Activated B cell treated with CpG ODN at 0.5 μM for 24 hours (primary cell): ENCODE results near the gene ZNF134. TPM values are rescaled to one million over a fixed set of nuclear protein-coding genes. Genes with fewer than 3 reads are reported as not detected.

ENCODE experiments used
- ATAC-seq: fragments of 200-7000 bp; cut with Tn5 transposase; one replicate; pipeline ENCODE4 v1.10.0; 2021; ENCODE audit warnings: low read depth, mild to moderate bottlenecking, moderate library complexity
- CTCF ChIA-PET: fragments of 350-600 bp; sonication (Branson Sonifier 250); formaldehyde crosslinking; loops from one replicate; lab custom pipeline; 2021; ENCODE audit warnings: antibody characterized with exemption; lab: Charles Lee
- POLR2A ChIA-PET: fragments of 350-600 bp; sonication (Branson Sonifier 250); formaldehyde crosslinking; loops from one replicate; lab custom pipeline; 2021; ENCODE audit warnings: antibody characterized with exemption; lab: Charles Lee
- DNase-seq: peaks from one replicate; pipeline ENCODE4 v3.0.0; 2022
- H3K27ac Mint-ChIP-seq: one replicate; pipeline ENCODE4 v1.8.0; 2020; ENCODE audit warnings: mixed read lengths
- H3K27me3 Mint-ChIP-seq: one replicate; pipeline ENCODE4 v1.8.0; 2021; ENCODE audit warnings: mixed read lengths
- H3K36me3 Mint-ChIP-seq: one replicate; pipeline ENCODE4 v1.8.0; 2021; ENCODE audit warnings: low read depth, mixed read lengths
- H3K4me1 Mint-ChIP-seq: one replicate; pipeline ENCODE4 v1.8.0; 2021; ENCODE audit warnings: mixed read lengths
- H3K4me3 Mint-ChIP-seq: one replicate; pipeline ENCODE4 v1.8.0; 2020; ENCODE audit warnings: mild to moderate bottlenecking, mixed read lengths
- H3K9me3 Mint-ChIP-seq: one replicate; pipeline ENCODE4 v1.8.0; 2020; ENCODE audit warnings: mixed read lengths
- CTCF ChIP-seq: fragments of 200-600 bp; IDR thresholded peaks from one replicate; pipeline ENCODE4 v1.8.0; 2022; ENCODE audit warnings: antibody characterized with exemption, mild to moderate bottlenecking
- intact Hi-C: fragments of 100-400 bp; cut with micrococcal nuclease; formaldehyde crosslinking; loops from one replicate; pipeline ENCODE4 v1.15.1; 2024
- total RNA-seq: library from RNA; stranded (reverse); gene quantifications from 2 replicates; pipeline ENCODE4 v1.2.3, GENCODE V29; 2022

ZNF134 gene
- total RNA-seq, 1 donor from 2014 or later: 38.4 TPM

GRCh38 chr19:57615346-57615745 lies 1.3 kb downstream of the ZNF134 start:
- no peak for TF ChIP-seq CTCF
- intact Hi-C loops: no loop called here
- H3K27me3 Mint-ChIP-seq: no peaks in the 10 kb centered on the region
- DNase-seq (no peak), ATAC-seq (no peak)
- CTCF ChIA-PET: no interaction called here
- peak overlapping the region; percentile 93 for H3K4me3 Mint-ChIP-seq
- H3K9me3 Mint-ChIP-seq: peaks cover 48% of the 10 kb centered on the region
- peak overlapping the region; percentile 66 for H3K27ac Mint-ChIP-seq
- POLR2A ChIA-PET: interaction anchor here (0.6 to 2.0 kb wide), 2 partner anchors 18 to 566 kb away, joined by 4 to 20 read pairs; partner anchors contain the start of gene ZNF211
- H3K36me3 Mint-ChIP-seq: peaks cover 62% of the 10 kb centered on the region
- H3K4me1 Mint-ChIP-seq: peaks cover 39% of the 10 kb centered on the region

- intact Hi-C loops: no loop called here
- TF ChIP-seq CTCF: no peak
- CTCF ChIA-PET: no interaction called here
- Mint-ChIP-seq H3K4me1 (peaks cover 23% of the 10 kb centered on the region), H3K4me3 (no peak overlapping the region), H3K36me3 (peaks cover 93% of the 10 kb centered on the region), H3K27ac (no peak overlapping the region), H3K9me3 (peaks cover 56% of the 10 kb centered on the region), H3K27me3 (no peaks in the 10 kb centered on the region)
- POLR2A ChIA-PET: no interaction called here
- ATAC-seq (no peak), DNase-seq (no peak)
Observed at GRCh38 chr19:57620673-57621348, 6.8 kb downstream of the ZNF134 start.

GRCh38 chr19:57623091-57623490 lies 9.0 kb downstream of the ZNF134 start:
- H3K4me1 Mint-ChIP-seq: peaks cover 8% of the 10 kb centered on the region
- no peak overlapping the region for H3K4me3 Mint-ChIP-seq
- H3K36me3 Mint-ChIP-seq: peaks cover 70% of the 10 kb centered on the region
- no peak for TF ChIP-seq CTCF
- H3K27me3 Mint-ChIP-seq: no peaks in the 10 kb centered on the region
- H3K27ac Mint-ChIP-seq: no peak overlapping the region
- no peak for DNase-seq
- ChIA-PET CTCF (no interaction called here), POLR2A (interaction anchor here (1.3 kb wide), 1 partner anchor 10 kb away, joined by 3 read pairs; the partner anchor contains the start of gene ZNF211)
- ATAC-seq: no peak
- H3K9me3 Mint-ChIP-seq: peaks cover 44% of the 10 kb centered on the region
- intact Hi-C loops: no loop called here

GRCh38 chr19:57632987-57633831 lies 19.2 kb downstream of the ZNF134 start, which contains the start of gene ZNF211:
TSS of gene ZNF211 (plus strand) at chr19:57633168. CDS start at chr19:57633347, 179 bp downstream.
- peaks cover 17% of the 10 kb centered on the region for H3K9me3 Mint-ChIP-seq
- H3K27ac Mint-ChIP-seq: peak within 1 kb of the TSS; percentile 87
- DNase-seq: peak; percentile 81
- CTCF ChIA-PET: interaction anchor here (1.4 kb wide), 1 partner anchor 48 kb away, joined by 3 read pairs; no protein-coding TSS in a partner anchor
- no peaks in the 10 kb centered on the region for H3K27me3 Mint-ChIP-seq
- peaks cover 19% of the 10 kb centered on the region for H3K4me1 Mint-ChIP-seq
- POLR2A ChIA-PET: interaction anchor here (0.6 to 2.4 kb wide), 15 partner anchors 10 to 393 kb away, joined by 3 to 20 read pairs (median 4); partner anchors contain the start of genes ZIK1, ZNF134, ZNF154 and ZNF416
- peak within 1 kb of the TSS; percentile 94 for H3K4me3 Mint-ChIP-seq
- intact Hi-C loops: loop anchor here (1.0 to 5.0 kb wide), 8 partner anchors 19 to 550 kb away; partner anchors contain the start of genes ZNF134, ZNF274, ZNF416 and ZNF419
- TF ChIP-seq CTCF: no peak
- ATAC-seq: peak; percentile 100
- H3K36me3 Mint-ChIP-seq: peaks cover 45% of the 10 kb centered on the region
